MG63 (cell line): ENCODE data around the gene PTPRN2. TPM values are rescaled to one million over a fixed set of nuclear protein-coding genes. Genes with fewer than 3 reads are reported as not detected.
"Not testable (repeated sequence)": the region's sequence is repeated elsewhere in the genome, so short reads cannot be mapped to it uniquely, and the experiment has no call there.

Experiments
- DNase-seq: peaks from one replicate; pipeline ENCODE4 v3.0.0-alpha.2; 2020
- H3K27me3 ChIP-seq: fragments of 250-450 bp; sonication (Bioruptor Pico); 2 replicates; pipeline ENCODE4 v1.5.1; 2020; ENCODE audit warnings: mild to moderate bottlenecking, moderate library complexity
- H3K36me3 ChIP-seq: fragments of 250-450 bp; sonication (Bioruptor Pico); 2 replicates; pipeline ENCODE4 v1.5.1; 2020; ENCODE audit warnings: mild to moderate bottlenecking, moderate library complexity
- H3K4me3 ChIP-seq: fragments of 250-450 bp; sonication (Bioruptor Pico); 2 replicates; pipeline ENCODE4 v1.5.1; 2020; ENCODE audit warnings: mild to moderate bottlenecking, moderate library complexity
- H3K9me3 ChIP-seq: fragments of 250-450 bp; sonication (Bioruptor Pico); 2 replicates; pipeline ENCODE4 v1.5.1; 2020; ENCODE audit warnings: mild to moderate bottlenecking, moderate library complexity
- total RNA-seq: library from RNA; depleted of rRNA; stranded (reverse); fragments of >200 nt; shearing (Covaris generic); gene quantifications from 2 replicates; pipeline ENCODE4 v1.2.3, GENCODE V29; 2014; ENCODE audit warnings: low replicate concordance

PTPRN2 gene
- total RNA-seq, 1 experiment from 2014 or later = 0.16 TPM

GRCh38 chr7:157565981-157566630 lies 1021.5 kb downstream of the PTPRN2 start:
- Histone ChIP-seq H3K36me3 (no peaks in the 10 kb centered on the region), H3K27me3 (no peaks in the 10 kb centered on the region), H3K9me3 (no peaks in the 10 kb centered on the region), H3K4me3 (no peak overlapping the region)
- DNase-seq = no peak

- no peaks in the 10 kb centered on the region for H3K9me3 ChIP-seq
- H3K36me3 ChIP-seq = no peaks in the 10 kb centered on the region
- DNase-seq = peak; percentile 22
- no peak overlapping the region for H3K4me3 ChIP-seq
- H3K27me3 ChIP-seq = no peaks in the 10 kb centered on the region
Observed at GRCh38 chr7:157565201-157565626, 1022.4 kb downstream of the PTPRN2 start.

GRCh38 chr7:157564517-157565177 lies 1023.0 kb downstream of the PTPRN2 start:
- H3K27me3 ChIP-seq = no peaks in the 10 kb centered on the region
- peak; percentile 4 for DNase-seq
- no peaks in the 10 kb centered on the region for H3K36me3 ChIP-seq
- no peaks in the 10 kb centered on the region for H3K9me3 ChIP-seq
- no peak overlapping the region for H3K4me3 ChIP-seq

- not testable (repeated sequence) for H3K27me3 ChIP-seq, DNase-seq, H3K36me3 ChIP-seq, H3K9me3 ChIP-seq, H3K4me3 ChIP-seq
Observed at GRCh38 chr7:157563467-157564135, 1024.0 kb downstream of the PTPRN2 start.

GRCh38 chr7:157562522-157563398 lies 1024.9 kb downstream of the PTPRN2 start:
- H3K4me3 ChIP-seq, H3K27me3 ChIP-seq, H3K9me3 ChIP-seq, DNase-seq, H3K36me3 ChIP-seq: not testable (repeated sequence)

- no peak overlapping the region for H3K4me3 ChIP-seq
- no peaks in the 10 kb centered on the region for H3K9me3 ChIP-seq
- H3K27me3 ChIP-seq = no peaks in the 10 kb centered on the region
Observed at GRCh38 chr7:157561816-157562410, 1025.7 kb downstream of the PTPRN2 start.

GRCh38 chr7:157561523-157561785 lies 1026.2 kb downstream of the PTPRN2 start:
- Histone ChIP-seq H3K4me3 (no peak overlapping the region), H3K27me3 (no peaks in the 10 kb centered on the region), H3K9me3 (no peaks in the 10 kb centered on the region), H3K36me3 (no peaks in the 10 kb centered on the region)
- DNase-seq = no peak

More at GRCh38 chr7:157561816-157562410, 1025.7 kb downstream of the PTPRN2 start:
- DNase-seq = no peak
- no peaks in the 10 kb centered on the region for H3K36me3 ChIP-seq

- no peaks in the 10 kb centered on the region for H3K36me3 ChIP-seq
- H3K27me3 ChIP-seq = no peaks in the 10 kb centered on the region
- no peak overlapping the region for H3K4me3 ChIP-seq
- no peak for DNase-seq
- no peaks in the 10 kb centered on the region for H3K9me3 ChIP-seq
Observed at GRCh38 chr7:157560710-157561522, 1026.7 kb downstream of the PTPRN2 start.

GRCh38 chr7:157560258-157560654 lies 1027.4 kb downstream of the PTPRN2 start:
- H3K9me3 ChIP-seq = no peaks in the 10 kb centered on the region

GRCh38 chr7:157559596-157560257 lies 1027.9 kb downstream of the PTPRN2 start:
- Histone ChIP-seq H3K36me3 (no peaks in the 10 kb centered on the region), H3K4me3 (no peak overlapping the region), H3K9me3 (no peaks in the 10 kb centered on the region), H3K27me3 (no peaks in the 10 kb centered on the region)
- no peak for DNase-seq

More at GRCh38 chr7:157560258-157560654, 1027.4 kb downstream of the PTPRN2 start:
- no peaks in the 10 kb centered on the region for H3K36me3 ChIP-seq
- H3K4me3 ChIP-seq = no peak overlapping the region
- H3K27me3 ChIP-seq = no peaks in the 10 kb centered on the region
- DNase-seq = no peak

GRCh38 chr7:157558875-157559595 lies 1028.6 kb downstream of the PTPRN2 start:
- no peak overlapping the region for H3K4me3 ChIP-seq
- no peak for DNase-seq
- H3K9me3 ChIP-seq = no peaks in the 10 kb centered on the region
- H3K27me3 ChIP-seq = no peaks in the 10 kb centered on the region
- no peaks in the 10 kb centered on the region for H3K36me3 ChIP-seq

GRCh38 chr7:157558516-157558874 lies 1029.1 kb downstream of the PTPRN2 start:
- Histone ChIP-seq H3K4me3 (no peak overlapping the region), H3K9me3 (no peaks in the 10 kb centered on the region)

GRCh38 chr7:157558061-157558460 lies 1029.6 kb downstream of the PTPRN2 start:
- Histone ChIP-seq H3K36me3 (no peaks in the 10 kb centered on the region), H3K4me3 (no peak overlapping the region), H3K9me3 (no peaks in the 10 kb centered on the region), H3K27me3 (no peaks in the 10 kb centered on the region)
- no peak for DNase-seq

More at GRCh38 chr7:157558516-157558874, 1029.1 kb downstream of the PTPRN2 start:
- Histone ChIP-seq H3K27me3 (no peaks in the 10 kb centered on the region), H3K36me3 (no peaks in the 10 kb centered on the region)
- DNase-seq = no peak

- no peak overlapping the region for H3K4me3 ChIP-seq
- no peak for DNase-seq
- no peaks in the 10 kb centered on the region for H3K9me3 ChIP-seq
- no peaks in the 10 kb centered on the region for H3K27me3 ChIP-seq
- H3K36me3 ChIP-seq = no peaks in the 10 kb centered on the region
Observed at GRCh38 chr7:157557263-157557662, 1030.4 kb downstream of the PTPRN2 start.

GRCh38 chr7:157556642-157556944 lies 1031.0 kb downstream of the PTPRN2 start:
- H3K9me3 ChIP-seq = no peaks in the 10 kb centered on the region
- no peak for DNase-seq
- no peak overlapping the region for H3K4me3 ChIP-seq
- no peaks in the 10 kb centered on the region for H3K36me3 ChIP-seq
- H3K27me3 ChIP-seq = no peaks in the 10 kb centered on the region
